ENCODE results near the gene KRTAP6-2. TPM values are rescaled to one million over a fixed set of nuclear protein-coding genes. Genes with fewer than 3 reads are reported as not detected.

Gene KRTAP6-2
- total RNA-seq = not detected

- H3K36me3 Mint-ChIP-seq (ENCODE audit: insufficient read depth) = no peaks in the 10 kb centered on the region
- H3K27me3 Mint-ChIP-seq (ENCODE audit: low read depth) = no peaks in the 10 kb centered on the region
- no peaks in the 10 kb centered on the region for H3K4me1 Mint-ChIP-seq (ENCODE audit: low read depth)
- peaks cover 11% of the 10 kb centered on the region for H3K9me3 Mint-ChIP-seq
- H3K4me3 Mint-ChIP-seq = no peak within 1 kb of the TSS
- DNase-seq (no peak), ATAC-seq (no peak)
These were observed at the start of gene KRTAP6-2 for GRCh38 chr21:30598802-30599201. TSS of gene KRTAP6-2 (minus strand) at chr21:30598902. CDS start at chr21:30598874, 28 bp downstream.

GRCh38 chr21:30646904-30647414 lies 48.3 kb upstream of the KRTAP6-2 start:
- Mint-ChIP-seq H3K9me3 (peaks cover 10% of the 10 kb centered on the region), H3K27me3 (ENCODE audit: low read depth) (peaks cover 3% of the 10 kb centered on the region), H3K4me1 (ENCODE audit: low read depth) (no peaks in the 10 kb centered on the region), H3K4me3 (no peak overlapping the region), H3K36me3 (ENCODE audit: insufficient read depth) (no peaks in the 10 kb centered on the region)
- ATAC-seq (no peak), DNase-seq (no peak)

GRCh38 chr21:30642564-30642963 lies 43.9 kb upstream of the KRTAP6-2 start, which contains the start of gene KRTAP20-3:
TSS of gene KRTAP20-3 (plus strand) at chr21:30642864.
- H3K36me3 Mint-ChIP-seq (ENCODE audit: insufficient read depth) = no peaks in the 10 kb centered on the region
- no peaks in the 10 kb centered on the region for H3K27me3 Mint-ChIP-seq (ENCODE audit: low read depth)
- ATAC-seq = no peak

GRCh38 chr21:30638686-30639085 lies 40.0 kb upstream of the KRTAP6-2 start:
- no peak overlapping the region for H3K4me3 Mint-ChIP-seq
- H3K36me3 Mint-ChIP-seq (ENCODE audit: insufficient read depth) = no peaks in the 10 kb centered on the region
- DNase-seq = no peak
- no peak for ATAC-seq
- H3K4me1 Mint-ChIP-seq (ENCODE audit: low read depth) = no peaks in the 10 kb centered on the region
- H3K27me3 Mint-ChIP-seq (ENCODE audit: low read depth) = no peaks in the 10 kb centered on the region
- H3K9me3 Mint-ChIP-seq = no peaks in the 10 kb centered on the region

More at GRCh38 chr21:30642564-30642963, 43.9 kb upstream of the KRTAP6-2 start, which contains the start of gene KRTAP20-3:
- no peak for DNase-seq
- no peak within 1 kb of the TSS for H3K4me3 Mint-ChIP-seq
- H3K4me1 Mint-ChIP-seq (ENCODE audit: low read depth) = no peaks in the 10 kb centered on the region
- peaks cover 10% of the 10 kb centered on the region for H3K9me3 Mint-ChIP-seq

GRCh38 chr21:30634906-30635305 lies 36.2 kb upstream of the KRTAP6-2 start, which contains the start of gene KRTAP20-2:
TSS of gene KRTAP20-2 (plus strand) at chr21:30635206. CDS start at chr21:30635264, 58 bp downstream.
- ATAC-seq = no peak
- DNase-seq = no peak
- no peaks in the 10 kb centered on the region for H3K9me3 Mint-ChIP-seq
- H3K27me3 Mint-ChIP-seq (ENCODE audit: low read depth) = no peaks in the 10 kb centered on the region
- no peak within 1 kb of the TSS for H3K4me3 Mint-ChIP-seq
- no peaks in the 10 kb centered on the region for H3K4me1 Mint-ChIP-seq (ENCODE audit: low read depth)
- H3K36me3 Mint-ChIP-seq (ENCODE audit: insufficient read depth) = no peaks in the 10 kb centered on the region

GRCh38 chr21:30629200-30629599 lies 30.5 kb upstream of the KRTAP6-2 start:
- no peak overlapping the region for H3K4me3 Mint-ChIP-seq
- H3K4me1 Mint-ChIP-seq (ENCODE audit: low read depth) = no peaks in the 10 kb centered on the region
- H3K9me3 Mint-ChIP-seq = no peaks in the 10 kb centered on the region
- H3K36me3 Mint-ChIP-seq (ENCODE audit: insufficient read depth) = no peaks in the 10 kb centered on the region
- DNase-seq (no peak), ATAC-seq (no peak)
- H3K27me3 Mint-ChIP-seq (ENCODE audit: low read depth) = no peaks in the 10 kb centered on the region

- no peaks in the 10 kb centered on the region for H3K9me3 Mint-ChIP-seq
- no peak for DNase-seq
- ATAC-seq = no peak
- H3K4me3 Mint-ChIP-seq = no peak overlapping the region
- H3K36me3 Mint-ChIP-seq (ENCODE audit: insufficient read depth) = no peaks in the 10 kb centered on the region
- no peaks in the 10 kb centered on the region for H3K4me1 Mint-ChIP-seq (ENCODE audit: low read depth)
- no peaks in the 10 kb centered on the region for H3K27me3 Mint-ChIP-seq (ENCODE audit: low read depth)
These were observed 29.4 kb upstream of the KRTAP6-2 start for GRCh38 chr21:30628109-30628508.

GRCh38 chr21:30625449-30626165 lies 26.9 kb upstream of the KRTAP6-2 start:
- H3K36me3 Mint-ChIP-seq (ENCODE audit: insufficient read depth) = no peaks in the 10 kb centered on the region
- no peak overlapping the region for H3K4me3 Mint-ChIP-seq
- DNase-seq = no peak
- no peak for ATAC-seq
- H3K9me3 Mint-ChIP-seq = no peaks in the 10 kb centered on the region
- no peaks in the 10 kb centered on the region for H3K27me3 Mint-ChIP-seq (ENCODE audit: low read depth)
- no peaks in the 10 kb centered on the region for H3K4me1 Mint-ChIP-seq (ENCODE audit: low read depth)

GRCh38 chr21:30623362-30623761 lies 24.7 kb upstream of the KRTAP6-2 start:
- H3K36me3 Mint-ChIP-seq (ENCODE audit: insufficient read depth) = no peaks in the 10 kb centered on the region
- ATAC-seq (no peak), DNase-seq (no peak)
- no peaks in the 10 kb centered on the region for H3K27me3 Mint-ChIP-seq (ENCODE audit: low read depth)
- H3K4me1 Mint-ChIP-seq (ENCODE audit: low read depth) = no peaks in the 10 kb centered on the region
- H3K9me3 Mint-ChIP-seq = no peaks in the 10 kb centered on the region
- H3K4me3 Mint-ChIP-seq = no peak overlapping the region

GRCh38 chr21:30620522-30620921 lies 21.8 kb upstream of the KRTAP6-2 start, which contains the start of gene KRTAP20-4:
TSS of gene KRTAP20-4 (plus strand) at chr21:30620627.
- H3K4me3 Mint-ChIP-seq = no peak within 1 kb of the TSS
- H3K27me3 Mint-ChIP-seq (ENCODE audit: low read depth) = no peaks in the 10 kb centered on the region
- H3K9me3 Mint-ChIP-seq = no peaks in the 10 kb centered on the region
- no peaks in the 10 kb centered on the region for H3K36me3 Mint-ChIP-seq (ENCODE audit: insufficient read depth)
- DNase-seq = no peak
- H3K4me1 Mint-ChIP-seq (ENCODE audit: low read depth) = no peaks in the 10 kb centered on the region
- ATAC-seq = no peak

GRCh38 chr21:30620080-30620479 lies 21.4 kb upstream of the KRTAP6-2 start:
- ATAC-seq = no peak
- DNase-seq = no peak
- Mint-ChIP-seq H3K9me3 (no peaks in the 10 kb centered on the region), H3K4me3 (no peak overlapping the region), H3K27me3 (ENCODE audit: low read depth) (no peaks in the 10 kb centered on the region), H3K36me3 (ENCODE audit: insufficient read depth) (no peaks in the 10 kb centered on the region), H3K4me1 (ENCODE audit: low read depth) (no peaks in the 10 kb centered on the region)

GRCh38 chr21:30616125-30616524 lies 17.4 kb upstream of the KRTAP6-2 start, which contains the start of gene KRTAP20-1:
TSS of gene KRTAP20-1 (plus strand) at chr21:30616425. CDS start at chr21:30616455, 30 bp downstream.
- Mint-ChIP-seq H3K4me3 (no peak within 1 kb of the TSS), H3K27me3 (ENCODE audit: low read depth) (no peaks in the 10 kb centered on the region), H3K4me1 (ENCODE audit: low read depth) (no peaks in the 10 kb centered on the region), H3K9me3 (peaks cover 3% of the 10 kb centered on the region), H3K36me3 (ENCODE audit: insufficient read depth) (no peaks in the 10 kb centered on the region)
- DNase-seq = no peak
- no peak for ATAC-seq

GRCh38 chr21:30615199-30615598 lies 16.5 kb upstream of the KRTAP6-2 start:
- H3K27me3 Mint-ChIP-seq (ENCODE audit: low read depth) = no peaks in the 10 kb centered on the region
- H3K9me3 Mint-ChIP-seq = peaks cover 3% of the 10 kb centered on the region
- no peaks in the 10 kb centered on the region for H3K36me3 Mint-ChIP-seq (ENCODE audit: insufficient read depth)
- no peak for DNase-seq
- no peak overlapping the region for H3K4me3 Mint-ChIP-seq
- no peak for ATAC-seq
- H3K4me1 Mint-ChIP-seq (ENCODE audit: low read depth) = no peaks in the 10 kb centered on the region

GRCh38 chr21:30613836-30614235 lies 15.1 kb upstream of the KRTAP6-2 start, which contains the start of gene KRTAP6-1:
TSS of gene KRTAP6-1 (minus strand) at chr21:30613930. CDS start at chr21:30613904, 26 bp downstream.
- Mint-ChIP-seq H3K4me3 (no peak within 1 kb of the TSS), H3K4me1 (ENCODE audit: low read depth) (no peaks in the 10 kb centered on the region), H3K27me3 (ENCODE audit: low read depth) (no peaks in the 10 kb centered on the region), H3K9me3 (peaks cover 3% of the 10 kb centered on the region), H3K36me3 (ENCODE audit: insufficient read depth) (no peaks in the 10 kb centered on the region)
- DNase-seq (no peak), ATAC-seq (no peak)

GRCh38 chr21:30612132-30612531 lies 13.4 kb upstream of the KRTAP6-2 start:
- Mint-ChIP-seq H3K4me3 (no peak overlapping the region), H3K9me3 (peaks cover 3% of the 10 kb centered on the region), H3K36me3 (ENCODE audit: insufficient read depth) (no peaks in the 10 kb centered on the region), H3K4me1 (ENCODE audit: low read depth) (no peaks in the 10 kb centered on the region), H3K27me3 (ENCODE audit: low read depth) (no peaks in the 10 kb centered on the region)
- ATAC-seq (no peak), DNase-seq (no peak)
